Ovary (tissue), 9 donors: ENCODE results near the gene DGKG. TPM values are rescaled to one million over a fixed set of nuclear protein-coding genes. Genes with fewer than 3 reads are reported as not detected.

Experiments used
- DNase-seq, 5 donors: peaks; one replicate each; pipeline ENCODE4 v3.0.0-alpha.2; 2019 to 2020
- H3K27ac ChIP-seq, 2 donors: fragments of 200-600 bp; one replicate each; pipeline versions ENCODE4 v1.5.1 to v1.8.0; 2019 to 2022
- H3K27me3 ChIP-seq: fragments of 200-600 bp; one replicate; pipeline ENCODE4 v1.8.0; 2022
- H3K36me3 ChIP-seq: fragments of 200-600 bp; sonication (generic); one replicate; pipeline ENCODE4 v1.5.1; 2019
- H3K4me1 ChIP-seq: one replicate; pipeline ENCODE4 v1.8.1; 2013; ENCODE audit warnings: mild to moderate bottlenecking, moderate library complexity; ENCODE audit not compliant: insufficient read depth
- H3K4me3 ChIP-seq: fragments of 200-600 bp; sonication (generic); one replicate; pipeline ENCODE4 v1.5.1; 2017
- H3K9me3 ChIP-seq, 2 donors: fragments of 200-600 bp in 1 of 2; sonication (generic) in 1 of 2; one replicate each; pipeline versions ENCODE4 v1.5.1 to v1.8.1; 2013 to 2019; ENCODE audit warnings: mild to moderate bottlenecking in 1 of 2, moderate library complexity in 1 of 2
- EP300 ChIP-seq: sonication (generic); formaldehyde crosslinking; IDR thresholded peaks from one replicate; pipeline ENCODE4 v1.6.1; 2017; ENCODE audit warnings: antibody characterized with exemption
- POLR2A ChIP-seq: fragments of 450-650 bp; IDR thresholded peaks from one replicate; pipeline ENCODE4 v1.6.1; 2017; ENCODE audit warnings: antibody characterized with exemption, mild to moderate bottlenecking, moderate library complexity
- WGBS, 3 donors: extraction: QIAGEN DNeasy Blood & Tissue Kit in 1 of 3; methylation state at CpG; one replicate each; pipeline versions ENCODE4 v1.1.5 to v1.1.7; 2013 to 2017; 5-methylcytosine and 5-hydroxymethylcytosine counted together
- intact Hi-C, 4 donors: fragments of 100-400 bp; cut with DNase I; formaldehyde crosslinking; loops; one replicate each; pipeline versions ENCODE4 v1.11.0 to v1.15.1; 2022 to 2023
- polyA plus RNA-seq, 2 donors: library from polyadenylated mRNA; stranded (reverse); fragments of 200-250 nt in 1 of 2; fragments of 350-450 nt in 1 of 2; fragmentation: Illumina TruSeq in 1 of 2; extraction: RNeasy Lipid Tissue Mini Kit (QIAGEN cat#74804) in 1 of 2; gene quantifications; one replicate each; pipeline ENCODE4 v1.2.3, GENCODE V29; 2013 to 2014
- total RNA-seq, 7 donors: library from RNA; depleted of rRNA in 2 of 7; stranded (reverse); fragments of >200 nt in 2 of 7; fragmentation: NEBNext Ultra II Directional in 3 of 7; extraction: Animal tissue kit (Norgen Biotek cat#: 25700) in 3 of 7; gene quantifications; one replicate each; pipeline versions ENCODE4 v1.1.0 to v1.2.4, GENCODE V29; 2016 to 2023
- TF ChIP-seq, protein P1 (sequence below), 3 donors: fragments of 450-650 bp in 2 of 3; fragments of 200-600 bp in 1 of 3; IDR thresholded peaks; one replicate each; pipeline versions ENCODE4 v1.5.1 to v1.8.0; 2016 to 2022; ENCODE audit warnings: antibody characterized with exemption in 3 of 3, mild to moderate bottlenecking in 1 of 3
- donor health status: DM: no; HTN: no; CAD: no; lungs with moderate emphysema.
- donor health status: DM: no; HTN: no; CAD: no.
- donor health status: Bipolar disorder and iron deficiency.
- donor health status: DM: yes; HTN: yes; CAD: no.
- donor health status: DM: no; HTN: no; CAD: no.
- donor health status: DM: yes; HTN: yes; CAD: no.

Gene DGKG
- total and polyA plus RNA-seq, 9 donors, result 1.0 to 7.0 (median 4.1) TPM

DNA sequence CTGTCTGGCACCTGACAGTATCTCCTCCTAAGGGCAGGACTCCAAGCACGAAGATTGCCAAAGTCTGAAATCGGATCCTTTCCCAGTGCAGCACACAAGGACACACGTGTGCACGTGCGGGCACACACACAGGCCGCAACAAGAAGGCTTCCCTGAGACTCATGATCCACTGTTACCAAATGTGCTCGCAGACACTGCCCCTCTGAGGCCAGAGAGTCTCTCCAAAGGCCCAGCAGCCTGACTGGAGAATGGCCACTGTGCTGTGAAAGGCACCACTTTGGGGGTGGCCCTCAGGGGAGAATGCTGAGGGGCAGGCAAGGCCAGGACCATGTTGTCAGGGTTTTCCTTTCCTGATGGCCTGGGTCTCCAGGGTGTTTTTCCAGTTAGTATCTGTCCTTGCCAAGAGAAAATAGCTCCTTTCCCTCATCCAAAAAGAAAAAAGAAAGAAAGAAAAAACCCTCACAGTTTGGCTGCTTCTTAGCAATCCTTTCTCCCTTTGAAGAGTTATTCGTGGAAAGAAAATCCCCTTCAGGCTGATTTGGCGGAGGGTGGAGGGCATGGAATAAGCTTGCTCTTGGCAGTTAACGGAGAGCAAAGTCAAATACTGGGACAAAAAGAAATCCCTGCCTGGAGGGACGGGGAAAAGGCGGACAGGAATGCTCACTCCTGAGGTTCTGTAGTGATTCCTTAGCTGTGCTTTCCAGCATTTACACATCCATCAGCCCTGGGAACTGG lies 141.0 kb downstream of the DGKG start:
- Histone ChIP-seq H3K27me3 (no peaks in the 10 kb centered on the region), H3K4me3 (no peak overlapping the region), H3K9me3 (no peaks in the 10 kb centered on the region), H3K36me3 (no peaks in the 10 kb centered on the region), H3K4me1 (no peaks in the 10 kb centered on the region), H3K27ac (no peak overlapping the region)
- WGBS, 3 donors, result 45 to 54% (median 52%) methylated on average over 12 of the region's 12 CpGs
- TF ChIP-seq EP300 (no peak), POLR2A (no peak)
- TF ChIP-seq, protein P1, sequence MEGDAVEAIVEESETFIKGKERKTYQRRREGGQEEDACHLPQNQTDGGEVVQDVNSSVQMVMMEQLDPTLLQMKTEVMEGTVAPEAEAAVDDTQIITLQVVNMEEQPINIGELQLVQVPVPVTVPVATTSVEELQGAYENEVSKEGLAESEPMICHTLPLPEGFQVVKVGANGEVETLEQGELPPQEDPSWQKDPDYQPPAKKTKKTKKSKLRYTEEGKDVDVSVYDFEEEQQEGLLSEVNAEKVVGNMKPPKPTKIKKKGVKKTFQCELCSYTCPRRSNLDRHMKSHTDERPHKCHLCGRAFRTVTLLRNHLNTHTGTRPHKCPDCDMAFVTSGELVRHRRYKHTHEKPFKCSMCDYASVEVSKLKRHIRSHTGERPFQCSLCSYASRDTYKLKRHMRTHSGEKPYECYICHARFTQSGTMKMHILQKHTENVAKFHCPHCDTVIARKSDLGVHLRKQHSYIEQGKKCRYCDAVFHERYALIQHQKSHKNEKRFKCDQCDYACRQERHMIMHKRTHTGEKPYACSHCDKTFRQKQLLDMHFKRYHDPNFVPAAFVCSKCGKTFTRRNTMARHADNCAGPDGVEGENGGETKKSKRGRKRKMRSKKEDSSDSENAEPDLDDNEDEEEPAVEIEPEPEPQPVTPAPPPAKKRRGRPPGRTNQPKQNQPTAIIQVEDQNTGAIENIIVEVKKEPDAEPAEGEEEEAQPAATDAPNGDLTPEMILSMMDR (IDR thresholded peaks at IDR 0.05), result no peak
- intact Hi-C loops, result loop anchor here in 1 of 4 donors (5.0 kb wide), 1 partner anchor 124 kb away; no protein-coding TSS in a partner anchor
- DNase-seq, result no peak

DNA sequence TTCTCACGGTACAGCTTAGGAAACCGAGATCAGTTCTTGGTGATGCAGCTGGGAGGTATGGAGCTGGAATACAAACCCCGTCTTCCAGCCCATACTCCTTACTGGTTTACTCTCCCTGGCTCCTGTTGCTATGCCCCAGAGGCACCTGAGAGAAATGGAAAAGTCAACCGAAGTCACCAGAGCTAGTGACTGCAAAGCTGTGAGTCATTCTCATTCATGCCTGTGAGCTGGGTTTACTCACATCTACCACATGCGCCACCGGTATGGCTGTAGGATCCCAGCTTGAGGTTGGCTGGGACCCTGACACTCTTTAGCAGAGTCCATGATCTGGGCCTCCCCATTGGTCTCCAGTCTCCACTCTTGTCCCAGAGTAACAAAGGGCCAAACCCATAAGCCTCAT lies 141.7 kb downstream of the DGKG start:
- Histone ChIP-seq H3K36me3 (no peaks in the 10 kb centered on the region), H3K27ac (no peak overlapping the region), H3K4me1 (no peaks in the 10 kb centered on the region), H3K9me3 (no peaks in the 10 kb centered on the region), H3K4me3 (no peak overlapping the region), H3K27me3 (no peaks in the 10 kb centered on the region)
- intact Hi-C loops, result loop anchor here in 1 of 4 donors (5.0 kb wide), 1 partner anchor 123 kb away; no protein-coding TSS in a partner anchor
- no peak for DNase-seq
- TF ChIP-seq EP300 (no peak), POLR2A (no peak)
- TF ChIP-seq, protein P1 (IDR thresholded peaks at IDR 0.05), result no peak
- 94% methylated on average over 6 of the region's 6 CpGs for WGBS, 3 donors

DNA sequence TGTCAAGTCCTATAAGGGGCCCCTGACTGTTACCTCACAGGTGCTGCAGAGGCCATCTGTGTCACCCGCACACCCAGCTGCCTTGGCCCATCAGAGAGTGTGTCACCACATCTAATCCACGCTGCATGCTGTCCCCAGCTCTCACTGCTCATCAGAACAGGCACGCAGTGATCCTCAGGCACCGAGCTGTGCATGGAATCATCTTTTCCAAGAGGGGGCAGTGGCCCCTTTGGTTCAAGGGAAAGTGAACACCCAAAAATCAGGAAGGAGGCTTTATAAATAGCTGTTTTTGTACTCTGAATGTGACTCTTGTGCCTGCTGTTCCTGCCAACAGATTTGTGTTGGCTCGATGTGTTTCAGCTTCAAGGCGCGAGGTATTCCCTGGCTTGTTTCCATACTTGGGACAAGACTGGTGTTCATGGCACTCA lies 142.8 kb downstream of the DGKG start:
- no peaks in the 10 kb centered on the region for H3K4me1 ChIP-seq
- TF ChIP-seq POLR2A (no peak), EP300 (no peak)
- TF ChIP-seq, protein P1 (IDR thresholded peaks at IDR 0.05), result no peak
- WGBS, 3 donors, result 82 to 84% (median 84%) methylated on average over 7 of the region's 7 CpGs
- intact Hi-C loops, result no loop called here
- H3K4me3 ChIP-seq, result no peak overlapping the region
- no peaks in the 10 kb centered on the region for H3K36me3 ChIP-seq
- no peak overlapping the region for H3K27ac ChIP-seq
- DNase-seq, result no peak
- no peaks in the 10 kb centered on the region for H3K9me3 ChIP-seq
- no peaks in the 10 kb centered on the region for H3K27me3 ChIP-seq

DNA sequence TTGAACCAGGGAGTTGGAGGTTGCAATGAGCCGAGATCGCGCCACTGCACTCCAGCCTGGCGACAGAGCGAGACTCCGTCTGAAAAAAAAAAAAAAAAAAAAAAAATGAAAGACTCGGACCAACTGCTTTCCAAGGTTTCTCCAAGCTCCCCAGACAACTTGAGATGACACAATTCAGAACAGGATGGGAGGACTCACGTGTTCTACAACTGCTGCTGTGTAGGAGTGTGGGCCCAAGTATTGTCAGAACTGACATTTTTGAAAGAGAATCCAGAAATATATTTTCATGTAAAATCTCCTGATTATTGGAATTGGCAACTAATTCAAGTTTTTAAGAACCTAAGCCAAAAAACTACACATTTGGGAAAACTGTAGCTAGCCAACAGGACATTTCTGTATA lies 143.6 kb downstream of the DGKG start:
- no peak for DNase-seq
- Histone ChIP-seq H3K27ac (no peak overlapping the region), H3K36me3 (no peaks in the 10 kb centered on the region), H3K4me3 (no peak overlapping the region), H3K4me1 (no peaks in the 10 kb centered on the region), H3K27me3 (no peaks in the 10 kb centered on the region), H3K9me3 (no peaks in the 10 kb centered on the region)
- WGBS, 3 donors, result 87 to 91% (median 91%) methylated on average over 8 of the region's 8 CpGs
- TF ChIP-seq, protein P1 (IDR thresholded peaks at IDR 0.05), result no peak
- TF ChIP-seq POLR2A (no peak), EP300 (no peak)
- intact Hi-C loops, result no loop called here
